Measurements from ENCODE around the gene CAPN7. TPM values are rescaled to one million over a fixed set of nuclear protein-coding genes. Genes with fewer than 3 reads are reported as not detected.

Gene CAPN7
- total RNA-seq, 1 donor from 2014 or later = 57.7 TPM

GRCh38 chr3:15284121-15284889 is 78.3 kb downstream of the CAPN7 start:
- Mint-ChIP-seq H3K4me3 (no peak overlapping the region), H3K36me3 (no peaks in the 10 kb centered on the region), H3K4me1 (peaks cover 12% of the 10 kb centered on the region), H3K27ac (no peak overlapping the region), H3K27me3 (ENCODE audit: insufficient read depth, low read depth) (peaks cover 4% of the 10 kb centered on the region), H3K9me3 (no peaks in the 10 kb centered on the region)
- Histone ChIP-seq H3K4me1 (peaks cover 17% of the 10 kb centered on the region), H2AFZ (replicated peaks) (no peak overlapping the region), H3K4me3 (no peak overlapping the region), H3K79me2 (ENCODE audit: low read depth) (no peaks in the 10 kb centered on the region), H3K36me3 (no peaks in the 10 kb centered on the region), H3K9me3 (ENCODE audit: low read depth) (no peaks in the 10 kb centered on the region), H3K27ac (no peak overlapping the region), H4K20me1 (ENCODE audit: low read depth) (no peaks in the 10 kb centered on the region), H3K4me2 (no peak overlapping the region), H3K27me3 (no peaks in the 10 kb centered on the region), H3F3A (ENCODE audit: low read depth) (peaks cover 8% of the 10 kb centered on the region), H3K9ac (no peak overlapping the region)
- DNase-seq (ENCODE audit: low spot score) = no peak
- no peak for TF ChIP-seq EZH2phosphoT487 (IDR thresholded peaks at IDR 0.05)
- TF ChIP-seq EZH2 (IDR thresholded peaks at IDR 0.05) = no peak
- TF ChIP-seq CTCF (IDR thresholded peaks at IDR 0.05) = no peak

GRCh38 chr3:15286022-15286421 is 80.0 kb downstream of the CAPN7 start:
- no peaks in the 10 kb centered on the region for H4K20me1 ChIP-seq (ENCODE audit: low read depth)
- Mint-ChIP-seq H3K4me1 (no peaks in the 10 kb centered on the region), H3K9me3 (no peaks in the 10 kb centered on the region), H3K36me3 (no peaks in the 10 kb centered on the region), H3K27me3 (ENCODE audit: insufficient read depth, low read depth) (peaks cover 4% of the 10 kb centered on the region), H3K4me3 (no peak overlapping the region), H3K27ac (no peak overlapping the region)
- no peak overlapping the region for H3K9ac ChIP-seq
- H3K79me2 ChIP-seq (ENCODE audit: low read depth) = no peaks in the 10 kb centered on the region
- no peaks in the 10 kb centered on the region for H3K27me3 ChIP-seq
- no peaks in the 10 kb centered on the region for H3K36me3 ChIP-seq
- H3K4me2 ChIP-seq = no peak overlapping the region
- no peak overlapping the region for H2AFZ ChIP-seq (replicated peaks)
- no peak overlapping the region for H3K4me3 ChIP-seq
- no peaks in the 10 kb centered on the region for H3K9me3 ChIP-seq (ENCODE audit: low read depth)
- no peak overlapping the region for H3K27ac ChIP-seq
- peaks cover 6% of the 10 kb centered on the region for H3K4me1 ChIP-seq
- TF ChIP-seq EZH2 (IDR thresholded peaks at IDR 0.05) (no peak), EZH2phosphoT487 (IDR thresholded peaks at IDR 0.05) (no peak), CTCF (IDR thresholded peaks at IDR 0.05) (no peak)
- no peaks in the 10 kb centered on the region for H3F3A ChIP-seq (ENCODE audit: low read depth)
- DNase-seq (ENCODE audit: low spot score) = no peak

GRCh38 chr3:15287565-15288330 is 81.7 kb downstream of the CAPN7 start:
- no peaks in the 10 kb centered on the region for H3K79me2 ChIP-seq (ENCODE audit: low read depth)
- H3F3A ChIP-seq (ENCODE audit: low read depth) = no peaks in the 10 kb centered on the region
- H3K4me2 ChIP-seq = no peak overlapping the region

More at GRCh38 chr3:15287565-15288330, 81.7 kb downstream of the CAPN7 start:
- TF ChIP-seq EZH2 (IDR thresholded peaks at IDR 0.05) (no peak), EZH2phosphoT487 (IDR thresholded peaks at IDR 0.05) (no peak), CTCF (IDR thresholded peaks at IDR 0.05) (no peak)
- no peak for DNase-seq (ENCODE audit: low spot score)
- no peak overlapping the region for H3K4me3 ChIP-seq
- H4K20me1 ChIP-seq (ENCODE audit: low read depth) = no peaks in the 10 kb centered on the region
- H3K27ac ChIP-seq = no peak overlapping the region
- H3K36me3 Mint-ChIP-seq = no peaks in the 10 kb centered on the region
- no peak overlapping the region for H3K27ac Mint-ChIP-seq
- no peaks in the 10 kb centered on the region for H3K36me3 ChIP-seq
- peaks cover 4% of the 10 kb centered on the region for H3K27me3 Mint-ChIP-seq (ENCODE audit: insufficient read depth, low read depth)
- no peak overlapping the region for H3K9ac ChIP-seq
- peaks cover 8% of the 10 kb centered on the region for H3K4me1 Mint-ChIP-seq
- no peaks in the 10 kb centered on the region for H3K9me3 Mint-ChIP-seq
- no peaks in the 10 kb centered on the region for H3K27me3 ChIP-seq
- no peak overlapping the region for H3K4me3 Mint-ChIP-seq
- peaks cover 6% of the 10 kb centered on the region for H3K4me1 ChIP-seq
- no peak overlapping the region for H2AFZ ChIP-seq (replicated peaks)
- H3K9me3 ChIP-seq (ENCODE audit: low read depth) = no peaks in the 10 kb centered on the region
